Activated T-helper 1 cell treated with anti-CD3 and anti-CD28 coated beads, Interleukin-12 subunit alpha, Interleukin-12 subunit beta, Interleukin-2, Interleukin-4 antibody, amounts not matched to agents 30 ng/mL and 10 ng/mL and 1 ng/mL, durations not matched to agents 14 hours and 24 hours and 36 hours (primary cell): ENCODE measurements around the gene NR5A1. TPM values are rescaled to one million over a fixed set of nuclear protein-coding genes. Genes with fewer than 3 reads are reported as not detected.

Source experiments
- DNase-seq: peaks from one replicate; pipeline ENCODE4 v3.0.0; 2021; ENCODE audit warnings: low spot score
- H3K27ac Mint-ChIP-seq: one replicate; pipeline ENCODE4 v1.8.0; 2021; ENCODE audit warnings: mild to moderate bottlenecking, mixed read lengths
- H3K27me3 Mint-ChIP-seq: one replicate; pipeline ENCODE4 v1.8.0; 2022; ENCODE audit warnings: mild to moderate bottlenecking, moderate library complexity, mixed read lengths; ENCODE audit not compliant: insufficient read depth
- H3K36me3 Mint-ChIP-seq: one replicate; pipeline ENCODE4 v1.8.0; 2021; ENCODE audit warnings: low read depth, mixed read lengths
- H3K4me1 Mint-ChIP-seq: one replicate; pipeline ENCODE4 v1.8.0; 2021; ENCODE audit warnings: low read depth, mixed read lengths
- H3K4me3 Mint-ChIP-seq: one replicate; pipeline ENCODE4 v1.8.0; 2021; ENCODE audit warnings: mild to moderate bottlenecking, moderate library complexity, mixed read lengths
- H3K9me3 Mint-ChIP-seq: one replicate; pipeline ENCODE4 v1.8.0; 2021; ENCODE audit warnings: mixed read lengths
- intact Hi-C: fragments of 100-400 bp; cut with micrococcal nuclease; formaldehyde crosslinking; loops from one replicate; pipeline ENCODE4 v1.15.1; 2024
- total RNA-seq: library from RNA; stranded (reverse); gene quantifications from 2 replicates; pipeline ENCODE4 v1.2.3, GENCODE V29; 2022

The NR5A1 gene
- total RNA-seq, 1 donor from 2014 or later: not detected

- H3K27me3 Mint-ChIP-seq: peaks cover 21% of the 10 kb centered on the region
- no peak overlapping the region for H3K27ac Mint-ChIP-seq
- H3K4me1 Mint-ChIP-seq: peaks cover 11% of the 10 kb centered on the region
- H3K36me3 Mint-ChIP-seq: no peaks in the 10 kb centered on the region
- H3K9me3 Mint-ChIP-seq: no peaks in the 10 kb centered on the region
- intact Hi-C loops: no loop called here
- H3K4me3 Mint-ChIP-seq: no peak overlapping the region
- DNase-seq: no peak
Measured at GRCh38 chr9:124501771-124502320, 5.4 kb downstream of the NR5A1 start.

DNA sequence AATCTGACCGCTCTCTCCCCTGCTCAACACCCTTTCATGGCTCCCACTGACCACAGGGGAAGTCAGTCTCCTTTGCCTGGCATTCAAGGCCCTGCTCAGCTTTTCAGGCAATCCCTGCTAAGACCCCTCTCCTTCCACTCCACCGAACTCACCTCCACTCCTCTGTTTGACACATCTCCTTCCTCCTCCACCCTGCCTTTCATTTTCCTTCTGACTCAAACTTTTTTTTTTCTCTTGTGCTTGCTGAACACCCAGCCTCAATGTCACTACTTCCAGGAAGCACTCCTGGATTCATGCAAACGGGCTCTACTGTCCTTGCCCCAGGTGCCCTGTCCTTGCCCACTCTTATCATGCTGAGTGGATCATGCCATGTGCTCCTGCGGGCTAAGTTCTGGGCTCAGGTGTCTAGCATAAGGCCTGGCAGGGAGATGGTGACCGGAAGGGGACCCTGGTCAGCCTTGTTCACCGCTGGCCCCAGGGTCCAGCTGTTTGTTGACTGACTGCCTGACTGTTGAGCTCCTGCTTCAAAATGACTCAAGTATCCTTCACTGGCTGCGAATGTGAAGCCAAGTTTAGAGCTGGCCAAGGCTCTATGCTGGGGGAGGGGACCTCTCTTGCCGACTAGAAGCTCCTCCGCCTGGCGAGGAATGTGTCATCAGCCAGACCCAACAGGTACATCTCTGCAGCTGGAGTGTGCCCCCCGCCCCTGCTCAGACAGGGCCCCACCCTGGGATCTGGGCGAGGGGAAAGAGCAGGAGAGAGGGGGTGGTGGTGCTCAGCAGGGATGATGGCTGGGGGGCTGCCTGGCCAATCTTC lies 6.2 kb downstream of the NR5A1 start:
- no peak overlapping the region for H3K27ac Mint-ChIP-seq
- no peak overlapping the region for H3K4me3 Mint-ChIP-seq
- no peak for DNase-seq
- no peaks in the 10 kb centered on the region for H3K36me3 Mint-ChIP-seq
- H3K4me1 Mint-ChIP-seq: peaks cover 12% of the 10 kb centered on the region
- peaks cover 21% of the 10 kb centered on the region for H3K27me3 Mint-ChIP-seq
- intact Hi-C loops: no loop called here
- no peaks in the 10 kb centered on the region for H3K9me3 Mint-ChIP-seq

GRCh38 chr9:124500028-124500795 lies 7.0 kb downstream of the NR5A1 start:
- Mint-ChIP-seq H3K27me3 (peaks cover 17% of the 10 kb centered on the region), H3K27ac (no peak overlapping the region), H3K9me3 (no peaks in the 10 kb centered on the region), H3K36me3 (no peaks in the 10 kb centered on the region), H3K4me1 (peaks cover 16% of the 10 kb centered on the region), H3K4me3 (no peak overlapping the region)
- no peak for DNase-seq
- intact Hi-C loops: no loop called here

- Mint-ChIP-seq H3K4me3 (no peak overlapping the region), H3K36me3 (no peaks in the 10 kb centered on the region), H3K27ac (no peak overlapping the region), H3K4me1 (peaks cover 16% of the 10 kb centered on the region), H3K27me3 (peaks cover 15% of the 10 kb centered on the region), H3K9me3 (no peaks in the 10 kb centered on the region)
- no peak for DNase-seq
- intact Hi-C loops: no loop called here
Measured at GRCh38 chr9:124499216-124499615, 8.0 kb downstream of the NR5A1 start.

GRCh38 chr9:124498499-124499146 lies 8.6 kb downstream of the NR5A1 start:
- DNase-seq: no peak
- H3K27ac Mint-ChIP-seq: no peak overlapping the region
- intact Hi-C loops: no loop called here
- H3K4me3 Mint-ChIP-seq: no peak overlapping the region
- H3K9me3 Mint-ChIP-seq: no peaks in the 10 kb centered on the region
- H3K27me3 Mint-ChIP-seq: peaks cover 11% of the 10 kb centered on the region
- peaks cover 16% of the 10 kb centered on the region for H3K4me1 Mint-ChIP-seq
- H3K36me3 Mint-ChIP-seq: no peaks in the 10 kb centered on the region

DNA sequence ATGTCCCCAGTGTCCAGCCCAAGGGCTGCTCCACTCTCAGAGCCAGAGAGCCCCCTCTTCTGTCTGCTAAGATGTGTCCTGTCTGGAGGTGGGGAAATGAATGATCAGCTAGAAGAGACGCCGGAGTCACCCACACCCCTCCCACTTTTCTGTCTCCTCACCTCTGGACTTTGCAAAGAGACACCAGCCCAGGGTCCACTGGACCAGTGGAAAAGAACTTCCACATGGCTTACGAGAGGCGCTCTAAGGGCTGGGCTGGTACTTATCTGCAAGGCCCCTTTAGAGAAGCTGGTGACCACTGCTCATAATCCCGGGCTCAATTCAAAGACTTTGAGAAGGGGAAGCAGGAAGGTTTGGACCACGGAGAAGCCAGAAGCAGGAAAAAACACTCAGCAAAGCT lies 9.2 kb downstream of the NR5A1 start:
- Mint-ChIP-seq H3K27ac (no peak overlapping the region), H3K4me1 (peaks cover 16% of the 10 kb centered on the region), H3K27me3 (peaks cover 8% of the 10 kb centered on the region), H3K36me3 (no peaks in the 10 kb centered on the region), H3K4me3 (no peak overlapping the region), H3K9me3 (no peaks in the 10 kb centered on the region)
- intact Hi-C loops: no loop called here
- DNase-seq: no peak

DNA sequence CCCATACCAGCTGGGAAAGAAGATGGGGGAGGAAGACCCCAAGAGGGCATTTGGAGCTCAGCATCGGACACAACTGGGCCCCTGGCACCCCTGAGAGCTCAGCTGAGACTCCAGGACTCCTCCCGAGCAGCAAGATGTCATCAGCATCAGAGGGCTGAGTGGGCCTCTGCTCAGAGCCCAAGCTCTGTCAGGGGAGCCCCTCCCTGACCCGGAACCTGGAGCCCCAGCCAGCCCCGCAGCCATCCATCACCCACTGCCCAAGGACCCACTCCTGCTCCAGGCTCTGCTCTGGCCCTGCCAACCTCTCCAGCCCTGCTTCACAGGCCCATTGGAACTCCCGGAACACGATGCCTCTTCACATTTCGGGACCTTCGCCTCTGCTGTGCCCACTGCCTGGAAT lies 9.8 kb downstream of the NR5A1 start:
- no peak for DNase-seq
- Mint-ChIP-seq H3K4me3 (no peak overlapping the region), H3K4me1 (peaks cover 16% of the 10 kb centered on the region), H3K9me3 (no peaks in the 10 kb centered on the region), H3K27me3 (peaks cover 5% of the 10 kb centered on the region), H3K36me3 (no peaks in the 10 kb centered on the region), H3K27ac (no peak overlapping the region)
- intact Hi-C loops: no loop called here

DNA sequence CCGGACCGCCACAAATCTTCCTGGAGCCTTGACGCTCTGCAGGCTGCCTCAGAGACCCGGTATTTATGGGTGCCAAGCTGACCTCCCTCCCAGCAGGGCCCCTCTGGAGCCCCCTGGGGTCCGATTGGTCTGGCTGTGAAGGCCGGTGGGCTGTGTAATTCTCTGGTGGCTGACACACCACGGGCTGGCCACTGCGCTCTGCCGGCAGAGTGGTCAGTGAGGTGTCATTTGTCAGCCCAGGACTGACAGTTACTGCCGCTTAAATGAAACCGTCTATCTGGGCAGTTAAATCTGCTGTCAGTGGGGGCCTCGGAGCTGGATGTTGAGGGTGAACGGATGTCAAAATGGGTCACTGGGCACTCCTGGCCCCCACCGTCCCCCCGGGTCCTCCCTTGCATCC lies 10.7 kb downstream of the NR5A1 start:
- no peaks in the 10 kb centered on the region for H3K9me3 Mint-ChIP-seq
- H3K4me1 Mint-ChIP-seq: peaks cover 16% of the 10 kb centered on the region
- DNase-seq: no peak
- H3K27ac Mint-ChIP-seq: no peak overlapping the region
- H3K36me3 Mint-ChIP-seq: no peaks in the 10 kb centered on the region
- intact Hi-C loops: no loop called here
- no peaks in the 10 kb centered on the region for H3K27me3 Mint-ChIP-seq
- H3K4me3 Mint-ChIP-seq: no peak overlapping the region

DNA sequence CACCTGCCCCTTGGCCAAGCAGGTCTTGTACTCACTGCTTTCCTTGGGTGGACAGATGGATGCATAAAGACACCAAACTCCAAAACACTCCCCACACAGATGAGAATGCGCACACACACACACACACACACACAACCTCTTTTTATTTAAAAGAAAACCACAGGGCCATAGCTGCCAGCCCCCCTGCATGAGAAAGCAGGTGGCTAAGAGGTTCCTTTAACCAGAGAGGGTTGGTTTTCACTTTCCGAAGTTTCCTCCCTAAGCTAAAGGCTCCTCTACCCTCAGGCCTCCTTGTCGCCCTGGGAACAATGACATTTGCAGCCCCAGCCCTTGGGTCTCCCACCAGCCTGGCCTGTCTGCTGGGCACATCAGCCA lies 11.1 kb downstream of the NR5A1 start:
- H3K27ac Mint-ChIP-seq: peak overlapping the region; percentile 47
- intact Hi-C loops: no loop called here
- no peak for DNase-seq
- H3K36me3 Mint-ChIP-seq: no peaks in the 10 kb centered on the region
- H3K27me3 Mint-ChIP-seq: no peaks in the 10 kb centered on the region
- H3K4me1 Mint-ChIP-seq: peaks cover 15% of the 10 kb centered on the region
- H3K4me3 Mint-ChIP-seq: no peak overlapping the region
- H3K9me3 Mint-ChIP-seq: no peaks in the 10 kb centered on the region

- Mint-ChIP-seq H3K4me1 (peaks cover 10% of the 10 kb centered on the region), H3K9me3 (no peaks in the 10 kb centered on the region), H3K36me3 (no peaks in the 10 kb centered on the region), H3K27ac (peak overlapping the region; percentile 47), H3K27me3 (no peaks in the 10 kb centered on the region), H3K4me3 (no peak overlapping the region)
- no peak for DNase-seq
- intact Hi-C loops: no loop called here
Measured at GRCh38 chr9:124495126-124496074, 11.8 kb downstream of the NR5A1 start.

DNA sequence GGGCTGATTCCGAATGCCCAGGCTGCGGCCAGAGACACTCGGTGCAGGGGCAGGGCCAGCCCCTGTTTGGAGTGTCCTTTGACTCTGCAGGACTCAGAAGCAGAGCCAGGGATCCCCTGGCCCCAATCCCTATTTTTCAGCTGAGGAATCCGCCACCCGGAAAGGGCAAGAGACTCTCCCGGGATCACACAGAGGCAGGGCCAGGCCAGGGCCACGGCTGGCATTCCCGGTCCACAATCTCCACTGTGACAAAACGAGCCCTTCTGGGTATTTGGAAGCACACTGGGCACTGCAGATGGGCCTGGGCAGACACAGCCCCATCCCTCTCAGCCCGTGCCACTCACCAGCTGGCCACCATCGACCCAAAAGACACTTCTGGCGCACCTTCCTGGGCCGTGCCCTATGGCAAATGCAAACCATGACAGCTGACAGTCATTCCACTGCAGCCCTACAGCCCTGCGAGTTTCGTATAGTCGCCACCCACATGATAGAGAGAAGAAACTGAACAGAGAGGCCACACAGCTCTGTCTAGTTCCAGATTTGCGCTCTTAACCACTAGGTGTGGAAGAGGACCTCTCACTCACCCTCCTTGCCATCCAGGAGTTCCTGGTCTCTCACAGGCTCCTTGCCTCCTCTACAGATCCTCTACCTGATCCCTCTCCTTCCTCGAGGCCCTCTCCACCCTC lies 13.3 kb downstream of the NR5A1 start:
- Mint-ChIP-seq H3K9me3 (no peaks in the 10 kb centered on the region), H3K27ac (no peak overlapping the region), H3K4me1 (peaks cover 5% of the 10 kb centered on the region), H3K4me3 (no peak overlapping the region), H3K27me3 (peaks cover 3% of the 10 kb centered on the region), H3K36me3 (no peaks in the 10 kb centered on the region)
- DNase-seq: no peak
- intact Hi-C loops: no loop called here

- intact Hi-C loops: no loop called here
- DNase-seq: no peak
- no peak overlapping the region for H3K4me3 Mint-ChIP-seq
- H3K4me1 Mint-ChIP-seq: peaks cover 5% of the 10 kb centered on the region
- no peaks in the 10 kb centered on the region for H3K9me3 Mint-ChIP-seq
- no peak overlapping the region for H3K27ac Mint-ChIP-seq
- peaks cover 3% of the 10 kb centered on the region for H3K27me3 Mint-ChIP-seq
- no peaks in the 10 kb centered on the region for H3K36me3 Mint-ChIP-seq
Measured at GRCh38 chr9:124493218-124493617, 14.0 kb downstream of the NR5A1 start.
